ENCODE data around the gene SHISA2.

DNA sequence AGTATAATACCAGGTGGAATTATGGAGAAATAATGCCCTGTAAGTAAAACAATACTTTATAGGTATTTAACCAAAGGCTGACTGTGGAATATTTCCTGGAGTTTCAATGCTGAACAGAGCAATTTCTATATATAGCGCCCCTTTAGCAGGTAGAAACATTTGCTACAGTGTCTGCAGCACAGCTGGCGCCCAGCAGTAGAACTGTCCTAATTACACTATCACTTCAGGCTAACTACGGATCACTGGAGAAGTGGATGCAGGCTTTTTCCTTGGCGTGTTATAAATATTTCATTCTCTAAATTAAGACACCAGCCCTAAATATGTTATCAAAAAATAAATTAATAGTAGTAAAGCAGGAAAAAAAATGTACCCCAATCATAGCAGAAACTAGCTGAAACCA is 3.1 kb downstream of the SHISA2 start:
- TF ChIP-seq EZH2 (optimal IDR thresholded peaks at IDR 0.05; ENCODE audit: low read depth, low read length) (no peak), CTCF (IDR thresholded peaks at IDR 0.05; ENCODE audit: low read length) (no peak), EZH2phosphoT487 (IDR thresholded peaks at IDR 0.05; ENCODE audit: low read length) (no peak)
